GM06990 (cell line): ENCODE data around the gene RIN3.
"Not testable (repeated sequence)": the region's sequence is repeated elsewhere in the genome, so short reads cannot be mapped to it uniquely, and the experiment has no call there.

Source experiments
- DNase-seq: peaks from one replicate; pipeline ENCODE4 v3.0.0-alpha.2; 2011; ENCODE audit not compliant: insufficient read length; ENCODE audit errors: extremely low read depth
- H3K27me3 ChIP-seq: replicated peaks from 2 replicates; pipeline ENCODE4 v1.6.0; 2011; ENCODE audit warnings: low read length; ENCODE audit not compliant: control insufficient read depth, insufficient read depth
- H3K36me3 ChIP-seq: 2 replicates; pipeline ENCODE4 v1.5.1; 2011; ENCODE audit warnings: low read length; ENCODE audit not compliant: control insufficient read depth, insufficient read depth
- H3K4me3 ChIP-seq: replicated peaks from 2 replicates; pipeline ENCODE4 v1.5.1; 2011; ENCODE audit warnings: low read depth, mild to moderate bottlenecking, control low read depth, low read length
- CTCF ChIP-seq: IDR thresholded peaks from 2 replicates; pipeline ENCODE4 v1.5.1; 2011; ENCODE audit warnings: low read length, control low read depth, mild to moderate bottlenecking, inconsistent platforms; ENCODE audit not compliant: insufficient read depth, poor library complexity, severe bottlenecking

The RIN3 gene

DNA sequence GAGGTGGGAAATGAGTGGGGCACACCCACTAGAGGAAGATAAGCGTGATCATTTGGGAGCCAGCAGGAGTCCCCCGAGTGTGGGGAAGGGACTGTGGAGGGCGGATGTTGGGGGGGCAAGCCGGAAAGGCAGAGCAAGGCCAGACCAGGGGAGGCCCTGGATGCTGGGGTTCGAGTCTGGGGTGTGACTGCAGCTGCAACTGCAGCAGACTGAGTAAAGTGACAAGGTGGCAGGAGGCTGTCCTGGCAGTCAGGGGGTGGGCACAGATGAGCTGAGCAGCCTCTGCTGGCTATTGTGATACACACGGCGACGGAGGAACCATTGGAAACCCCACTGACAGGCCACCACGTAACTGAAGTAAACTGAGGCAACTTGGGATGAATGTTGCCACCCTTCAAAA lies 124.7 kb downstream of the RIN3 start:
- DNase-seq, result no peak
- H3K27me3 ChIP-seq, result no peaks in the 10 kb centered on the region
- H3K4me3 ChIP-seq, result no peak overlapping the region
- TF ChIP-seq CTCF, result no peak
- H3K36me3 ChIP-seq, result no peaks in the 10 kb centered on the region; the same call in 1 of the 2 replicates

DNA sequence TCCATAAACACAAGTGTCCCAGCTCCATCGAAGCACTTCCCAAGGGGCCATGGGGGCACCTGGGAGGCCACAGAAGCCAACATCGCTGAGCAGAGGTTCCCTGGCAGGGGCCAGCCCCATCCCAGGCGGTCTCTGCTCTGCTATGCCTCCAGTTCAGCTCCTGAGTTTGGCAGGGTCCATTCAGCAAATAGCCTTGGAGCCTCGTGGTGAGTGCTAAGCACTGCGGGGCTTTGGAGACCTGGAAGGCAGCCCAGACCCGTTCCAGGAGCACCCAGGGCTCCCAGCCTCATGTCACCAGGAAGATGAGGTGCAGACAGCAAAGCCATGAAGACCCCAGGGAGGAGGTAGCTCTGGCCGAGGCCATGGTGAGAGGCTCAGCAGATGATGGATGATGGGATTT lies 125.3 kb downstream of the RIN3 start:
- TF ChIP-seq CTCF, result no peak
- Histone ChIP-seq H3K36me3 (no peaks in the 10 kb centered on the region; the same call in 1 of the 2 replicates), H3K4me3 (no peak overlapping the region), H3K27me3 (no peaks in the 10 kb centered on the region)
- DNase-seq, result no peak

- DNase-seq, H3K27me3 ChIP-seq, H3K36me3 ChIP-seq: not testable (repeated sequence)
Measured at GRCh38 chr14:92639472-92640117, 126.0 kb downstream of the RIN3 start.

GRCh38 chr14:92641306-92641705 lies 127.7 kb downstream of the RIN3 start:
- no peak overlapping the region for H3K4me3 ChIP-seq
- DNase-seq, result no peak
- no peaks in the 10 kb centered on the region; the same call in 1 of the 2 replicates for H3K36me3 ChIP-seq
- H3K27me3 ChIP-seq, result no peaks in the 10 kb centered on the region
- TF ChIP-seq CTCF, result no peak

More at GRCh38 chr14:92639472-92640117, 126.0 kb downstream of the RIN3 start:
- H3K4me3 ChIP-seq, result not testable (repeated sequence)

DNA sequence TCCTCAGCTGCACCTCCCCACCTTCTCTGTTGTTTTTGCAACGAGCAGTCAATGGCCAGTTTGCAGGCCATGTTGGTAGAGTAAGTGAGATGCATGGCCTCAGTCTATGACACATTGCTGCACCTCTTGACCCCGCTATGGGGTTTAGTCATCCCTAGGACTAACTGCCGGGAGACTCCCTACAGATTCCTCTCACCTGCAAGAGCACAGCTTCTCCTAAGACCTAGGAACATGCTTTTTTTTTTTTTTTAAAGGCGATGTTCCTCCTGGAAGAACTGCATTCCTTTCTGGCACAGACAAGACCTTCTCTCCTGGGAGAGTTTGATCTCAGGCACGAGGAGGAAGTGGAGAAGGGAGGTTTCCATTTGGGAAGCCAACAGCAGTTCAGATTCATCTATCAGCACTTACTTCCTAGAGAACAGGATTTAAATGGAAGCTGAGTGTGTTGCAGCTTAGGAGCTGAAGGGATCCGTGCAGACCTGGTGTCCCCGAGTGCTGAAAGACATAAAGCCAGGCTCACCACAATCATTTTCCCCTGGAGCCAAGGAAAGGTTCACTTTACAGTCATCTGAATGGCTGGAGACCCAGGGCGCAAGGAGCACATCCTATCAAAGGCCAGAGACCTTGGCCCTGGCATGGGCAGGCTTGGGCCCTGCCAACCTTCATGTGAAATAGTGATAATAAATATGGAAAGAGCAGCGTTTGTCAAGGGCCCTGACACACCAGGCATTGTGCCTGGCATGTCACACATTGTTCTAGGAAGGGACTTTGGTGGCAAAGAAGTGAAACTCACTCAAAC lies 130.8 kb downstream of the RIN3 start:
- H3K4me3 ChIP-seq, result no peak overlapping the region
- TF ChIP-seq CTCF, result no peak
- no peaks in the 10 kb centered on the region for H3K27me3 ChIP-seq
- no peaks in the 10 kb centered on the region; the same call in 1 of the 2 replicates for H3K36me3 ChIP-seq
- DNase-seq, result no peak

GRCh38 chr14:92644970-92645515 lies 131.5 kb downstream of the RIN3 start:
- H3K4me3 ChIP-seq, result no peak overlapping the region
- no peaks in the 10 kb centered on the region for H3K27me3 ChIP-seq
- DNase-seq, result no peak
- no peak for TF ChIP-seq CTCF
- H3K36me3 ChIP-seq, result no peaks in the 10 kb centered on the region; the same call in 1 of the 2 replicates
